Measurements from ENCODE around the gene LDB2. TPM values are rescaled to one million over a fixed set of nuclear protein-coding genes. Genes with fewer than 3 reads are reported as not detected.

The LDB2 gene
- total and polyA plus RNA-seq, 2 donors (not counting 3 experiments of a cell fraction or from before 2014, with no cell fraction given): 127 to 223 TPM

- DNase-seq (ENCODE audit: low read depth, low spot score) (no peak), FAIRE-seq (no peak)
- H3K4me1 ChIP-seq (ENCODE audit: control insufficient read depth, extremely low read depth, insufficient read depth, low read length): peaks cover 5% of the 10 kb centered on the region
- intact Hi-C loops (cut with micrococcal nuclease) (no loop called here), dilution Hi-C loops (cut with MboI; ENCODE audit: extremely low pct_ligation_motif_present, low sequenced_read_pairs) (no loop called here)
- H3K27me3 ChIP-seq (ENCODE audit: control insufficient read depth in 2 of 2, insufficient read depth in 2 of 2, low read length in 2 of 2): no peaks in the 10 kb centered on the region
- no peak overlapping the region for H3K9ac ChIP-seq (replicated peaks; ENCODE audit: extremely low read depth, insufficient read depth, low read length)
- H3K9me3 ChIP-seq (replicated peaks; ENCODE audit: control insufficient read depth, insufficient read depth, low read length): no peaks in the 10 kb centered on the region
- no TSS peak for BruUV-seq (replicated peaks)
- TF ChIP-seq POLR2A (IDR thresholded peaks at IDR 0.05; ENCODE audit: low read depth, low read length) (no peak), POLR2AphosphoS5 (IDR thresholded peaks at IDR 0.05; ENCODE audit: insufficient read depth, low read depth, low read length) (no peak), MYC (IDR thresholded peaks at IDR 0.05; ENCODE audit: low read depth, low read length) (no peak), JUN (IDR thresholded peaks at IDR 0.05; ENCODE audit: borderline replicate concordance, insufficient read depth, insufficient read length, low read depth) (no peak), MAX (IDR thresholded peaks at IDR 0.05; ENCODE audit: insufficient read depth, insufficient read length) (no peak), CTCF (IDR thresholded peaks at IDR 0.05; ENCODE audit: extremely low read depth in 1 of 2, insufficient read depth in 1 of 2, low read depth in 1 of 2, low read length in 2 of 2) (no peak), FOS (IDR thresholded peaks at IDR 0.05; ENCODE audit: borderline replicate concordance, insufficient read depth, low read length) (no peak), GATA2 (IDR thresholded peaks at IDR 0.05; ENCODE audit: insufficient read depth, insufficient read length, low read depth, low read length) (no peak), EZH2 (IDR thresholded peaks at IDR 0.05; ENCODE audit: borderline replicate concordance, low read depth, low read length, severe bottlenecking) (no peak)
- no peaks in the 10 kb centered on the region for H3K79me2 ChIP-seq (ENCODE audit: control insufficient read depth, insufficient read depth, low read length)
- no peak overlapping the region for H2AFZ ChIP-seq (ENCODE audit: low read depth, low read length)
- peaks cover 0 to 22% of the 10 kb centered on the region in 2 experiments for H3K36me3 ChIP-seq (ENCODE audit: control insufficient read depth in 2 of 2, extremely low read depth in 1 of 2, insufficient read depth in 2 of 2, low read length in 2 of 2)
- H3K9me1 ChIP-seq (replicated peaks; ENCODE audit: control insufficient read depth, extremely low read depth, insufficient read depth, low read length): no peaks in the 10 kb centered on the region
- no peaks in the 10 kb centered on the region for H4K20me1 ChIP-seq (replicated peaks; ENCODE audit: control insufficient read depth, extremely low read depth, insufficient read depth, low read length)
- H3K27ac ChIP-seq (ENCODE audit: insufficient read depth, low read depth, low read length): no peak overlapping the region
- no peak overlapping the region for H3K4me3 ChIP-seq (replicated peaks in 1 of 3; ENCODE audit: insufficient read depth in 1 of 3, low read depth in 1 of 3, low read length in 3 of 3)
- no peak overlapping the region for H3K4me2 ChIP-seq (ENCODE audit: insufficient read depth, low read length)
- CTCF ChIA-PET: no interaction called here
- POLR2A ChIA-PET: no interaction called here
Observed at GRCh38 chr4:16582526-16582925, 315.9 kb downstream of the LDB2 start.
